SJCRH30 (cell line): Measurements from ENCODE around the gene FGGY. TPM values are rescaled to one million over a fixed set of nuclear protein-coding genes. Genes with fewer than 3 reads are reported as not detected.
A peak's percentile ranks its signal among the peaks of the same experiment; 100 is the strongest.
"Not testable (repeated sequence)": the region's sequence is repeated elsewhere in the genome, so short reads cannot be mapped to it uniquely, and the experiment has no call there.

Source experiments
- DNase-seq, 2 experiments: peaks; one replicate each; pipeline ENCODE4 v3.0.0-alpha.2; 2015 to 2020
- H3K27ac ChIP-seq: fragments of 250-450 bp; sonication (Bioruptor Pico); 2 replicates; pipeline ENCODE4 v1.5.1; 2020; ENCODE audit warnings: mild to moderate bottlenecking, moderate library complexity
- H3K27me3 ChIP-seq: fragments of 250-450 bp; sonication (Bioruptor Pico); 2 replicates; pipeline ENCODE4 v1.5.1; 2020; ENCODE audit warnings: mild to moderate bottlenecking, moderate library complexity
- H3K36me3 ChIP-seq: fragments of 250-450 bp; sonication (Bioruptor Pico); 2 replicates; pipeline ENCODE4 v1.5.1; 2020; ENCODE audit warnings: mild to moderate bottlenecking, moderate library complexity
- H3K4me1 ChIP-seq: fragments of 250-450 bp; sonication (Bioruptor Pico); 2 replicates; pipeline ENCODE4 v1.5.1; 2020; ENCODE audit warnings: mild to moderate bottlenecking, moderate library complexity
- H3K4me3 ChIP-seq: fragments of 250-450 bp; sonication (Bioruptor Pico); 2 replicates; pipeline ENCODE4 v1.5.1; 2020; ENCODE audit warnings: mild to moderate bottlenecking, moderate library complexity
- H3K9me3 ChIP-seq: fragments of 250-450 bp; sonication (Bioruptor Pico); replicated peaks from 2 replicates; pipeline ENCODE4 v1.5.1; 2020; ENCODE audit warnings: mild to moderate bottlenecking, moderate library complexity
- total RNA-seq: library from RNA; depleted of rRNA; stranded (reverse); fragments of >200 nt; shearing (Covaris generic); gene quantifications from 2 replicates; pipeline ENCODE4 v1.2.3, GENCODE V29; 2014

The FGGY gene
- total RNA-seq, 1 experiment from 2014 or later: 31.8 TPM

GRCh38 chr1:59698386-59698785, 401.5 kb downstream of the FGGY start:
- H3K9me3 ChIP-seq: no peaks in the 10 kb centered on the region
- H3K27ac ChIP-seq: peak overlapping the region; percentile 87
- H3K4me1 ChIP-seq: peaks cover 29% of the 10 kb centered on the region
- DNase-seq: peak; percentile 71 to 87
- no peak overlapping the region for H3K4me3 ChIP-seq
- H3K36me3 ChIP-seq: no peaks in the 10 kb centered on the region
- H3K27me3 ChIP-seq: no peaks in the 10 kb centered on the region

DNA sequence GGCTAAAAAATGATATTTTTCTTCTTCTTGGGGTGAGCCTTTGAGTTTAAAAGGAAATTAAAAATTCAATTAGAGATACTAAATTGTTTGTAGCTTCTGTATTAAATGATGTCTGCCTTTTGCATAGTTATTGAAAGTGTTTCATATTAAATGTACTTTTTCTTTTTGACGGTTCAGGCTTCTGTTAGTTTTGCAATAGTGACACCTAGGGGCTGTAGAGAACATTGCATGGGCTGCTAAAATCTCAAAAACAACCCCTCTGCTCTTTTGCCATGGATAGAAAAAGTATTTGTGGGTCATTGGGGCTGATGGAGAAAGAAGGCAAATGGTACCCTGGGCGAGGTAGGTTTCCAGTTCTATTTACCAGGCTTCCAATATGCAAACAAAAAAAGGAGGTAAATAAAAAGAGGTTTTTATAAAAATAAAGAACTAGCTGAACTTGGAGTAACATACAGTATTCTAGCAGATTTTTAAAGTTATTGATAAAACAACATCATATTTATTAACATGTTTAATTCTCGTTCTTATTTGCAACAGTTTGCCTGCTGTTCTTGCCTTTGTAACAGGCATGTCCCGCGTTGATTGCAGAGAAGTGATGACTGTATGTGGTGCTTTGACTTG, 402.4 kb downstream of the FGGY start:
- Histone ChIP-seq H3K27ac (peak overlapping the region; percentile 87), H3K4me3 (no peak overlapping the region), H3K27me3 (no peaks in the 10 kb centered on the region), H3K4me1 (peaks cover 29% of the 10 kb centered on the region), H3K9me3 (no peaks in the 10 kb centered on the region), H3K36me3 (no peaks in the 10 kb centered on the region)
- peak; percentile 47 to 90 for DNase-seq

GRCh38 chr1:59701376-59701775, 404.5 kb downstream of the FGGY start:
- Histone ChIP-seq H3K4me1 (peaks cover 33% of the 10 kb centered on the region), H3K27me3 (no peaks in the 10 kb centered on the region), H3K36me3 (no peaks in the 10 kb centered on the region), H3K4me3 (no peak overlapping the region), H3K9me3 (no peaks in the 10 kb centered on the region), H3K27ac (no peak overlapping the region)
- DNase-seq: no peak

DNA sequence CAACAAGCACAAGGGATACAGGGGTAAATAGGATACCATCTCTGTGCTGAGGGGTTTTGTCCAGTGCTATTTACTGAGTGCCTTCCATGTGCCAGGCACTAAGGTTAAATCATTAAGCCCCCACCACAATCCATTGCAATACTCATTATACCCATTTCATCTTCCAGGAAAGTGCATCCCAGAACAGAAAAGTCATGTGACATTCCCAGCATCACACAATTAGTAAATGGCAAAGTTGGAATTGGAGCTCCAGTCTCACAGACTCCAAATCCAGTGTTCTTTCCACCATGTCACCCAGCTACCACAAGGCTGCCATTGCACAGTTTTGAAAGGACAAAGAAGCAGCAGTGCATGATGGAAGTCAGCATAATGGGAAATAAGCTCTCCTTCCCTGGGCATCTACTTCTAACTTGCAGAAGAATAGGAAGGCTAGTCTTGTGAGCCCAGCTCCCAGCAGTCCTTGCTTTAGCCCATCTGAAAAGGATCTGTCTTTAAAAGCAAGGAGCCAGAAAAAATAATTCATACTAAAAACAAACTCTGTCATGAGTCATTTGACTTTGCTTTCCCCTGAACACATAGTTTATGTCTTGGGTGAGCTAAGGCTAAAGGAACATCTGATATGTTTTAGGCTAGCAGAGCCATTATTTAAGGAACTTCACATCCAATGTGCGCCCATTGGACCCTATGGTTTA, 406.5 kb downstream of the FGGY start:
- Histone ChIP-seq H3K36me3 (no peaks in the 10 kb centered on the region), H3K9me3 (0 out of 2 replicates have a peak, but pooled peaks cover 4% of the 10 kb centered on the region), H3K27ac (no peak overlapping the region), H3K4me1 (peaks cover 38% of the 10 kb centered on the region), H3K4me3 (no peak overlapping the region), H3K27me3 (no peaks in the 10 kb centered on the region)
- DNase-seq: no peak

DNA sequence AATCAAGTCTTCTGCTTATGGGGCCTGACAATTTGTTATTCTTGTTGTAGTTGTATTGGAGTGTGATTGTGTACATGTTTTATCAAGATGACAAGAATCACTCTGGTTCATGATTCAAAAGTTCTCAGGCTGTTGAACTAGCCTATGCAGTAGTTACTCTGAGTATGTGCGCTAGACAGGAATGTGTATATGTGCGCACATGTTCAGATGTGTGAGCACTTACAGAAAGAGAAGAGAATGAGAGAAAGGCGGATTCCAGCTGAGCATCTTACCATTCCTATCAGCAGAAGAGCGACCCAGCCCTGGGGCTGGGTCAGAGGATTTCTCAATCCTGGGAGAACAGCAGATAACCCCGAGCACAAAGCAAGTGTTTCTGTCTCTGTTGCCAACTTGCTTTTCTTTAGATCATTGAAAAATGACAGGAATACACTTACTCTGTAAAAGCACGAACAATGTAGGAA, 407.1 kb downstream of the FGGY start:
- DNase-seq: no peak
- Histone ChIP-seq H3K27ac (no peak overlapping the region), H3K4me1 (peaks cover 32% of the 10 kb centered on the region)

GRCh38 chr1:59704716-59705115, 407.8 kb downstream of the FGGY start:
- Histone ChIP-seq H3K4me3 (no peak overlapping the region), H3K36me3 (no peaks in the 10 kb centered on the region), H3K27me3 (no peaks in the 10 kb centered on the region), H3K9me3 (0 out of 2 replicates have a peak, but pooled peaks cover 4% of the 10 kb centered on the region), H3K27ac (no peak overlapping the region), H3K4me1 (peaks cover 25% of the 10 kb centered on the region)
- no peak for DNase-seq

More for the DNA sequence above, 407.1 kb downstream of the FGGY start:
- Histone ChIP-seq H3K27me3 (no peaks in the 10 kb centered on the region), H3K9me3 (0 out of 2 replicates have a peak, but pooled peaks cover 4% of the 10 kb centered on the region), H3K36me3 (no peaks in the 10 kb centered on the region), H3K4me3 (no peak overlapping the region)

DNA sequence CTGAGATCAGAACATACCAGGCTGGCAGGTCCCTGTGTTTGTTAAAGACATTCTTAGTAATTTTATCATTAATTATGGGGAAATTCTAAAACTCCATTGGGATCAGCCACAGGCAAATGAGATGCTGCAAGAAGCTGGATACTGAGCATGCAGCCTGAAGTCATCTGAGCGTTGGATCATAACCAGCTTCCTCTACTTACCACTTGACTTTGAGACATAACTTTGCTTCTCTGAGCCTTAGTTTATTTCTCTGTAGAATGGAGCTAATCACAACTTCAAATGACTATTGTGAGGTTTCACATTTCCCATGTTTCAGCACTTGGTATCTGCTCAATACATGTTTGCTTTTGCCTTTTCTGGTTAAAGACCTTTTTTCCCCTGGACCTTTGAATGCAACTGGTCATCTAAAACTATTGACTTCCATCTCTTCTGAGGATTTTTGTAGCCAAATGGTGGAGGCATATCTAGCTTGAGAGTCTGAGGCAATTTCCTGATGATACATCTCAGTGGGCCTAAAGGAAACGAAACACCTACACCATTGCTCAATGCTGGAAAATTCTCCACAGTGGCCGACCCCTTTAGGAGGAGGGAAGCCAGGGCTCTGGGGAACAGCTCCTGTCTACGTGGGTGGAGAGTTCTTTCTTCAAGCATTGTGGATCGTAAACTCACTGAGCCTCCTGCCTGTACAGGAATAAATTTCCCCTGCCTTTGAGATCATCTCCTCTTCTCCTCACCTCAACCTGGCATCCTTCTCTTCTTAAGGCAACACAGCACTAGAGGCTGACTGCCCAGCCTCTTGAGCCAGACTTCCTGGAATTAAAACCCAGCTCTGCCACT, 408.8 kb downstream of the FGGY start:
- H3K36me3 ChIP-seq: no peaks in the 10 kb centered on the region
- H3K4me3 ChIP-seq: no peak overlapping the region
- H3K4me1 ChIP-seq: peaks cover 23% of the 10 kb centered on the region
- peaks cover 7% of the 10 kb centered on the region for H3K9me3 ChIP-seq
- DNase-seq: no peak
- H3K27me3 ChIP-seq: no peaks in the 10 kb centered on the region
- H3K27ac ChIP-seq: no peak overlapping the region

DNA sequence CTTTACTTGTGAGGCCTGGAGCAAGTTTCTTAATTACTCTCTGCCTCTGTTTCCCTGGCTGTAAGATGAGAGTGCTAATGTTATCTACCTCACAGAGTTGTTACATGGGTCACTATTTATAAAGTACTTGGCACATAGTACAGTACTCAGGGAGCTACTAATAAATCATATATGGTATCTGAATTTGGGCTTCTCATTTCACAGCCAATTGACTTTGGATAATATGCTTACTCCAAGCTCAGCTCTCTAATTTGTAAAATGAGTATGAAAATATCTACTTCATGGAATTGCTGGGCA, 409.4 kb downstream of the FGGY start:
- Histone ChIP-seq H3K36me3 (no peaks in the 10 kb centered on the region), H3K9me3 (peaks cover 10% of the 10 kb centered on the region), H3K4me3 (no peak overlapping the region), H3K4me1 (peaks cover 23% of the 10 kb centered on the region), H3K27me3 (no peaks in the 10 kb centered on the region), H3K27ac (peak overlapping the region; percentile 79)
- no peak for DNase-seq

DNA sequence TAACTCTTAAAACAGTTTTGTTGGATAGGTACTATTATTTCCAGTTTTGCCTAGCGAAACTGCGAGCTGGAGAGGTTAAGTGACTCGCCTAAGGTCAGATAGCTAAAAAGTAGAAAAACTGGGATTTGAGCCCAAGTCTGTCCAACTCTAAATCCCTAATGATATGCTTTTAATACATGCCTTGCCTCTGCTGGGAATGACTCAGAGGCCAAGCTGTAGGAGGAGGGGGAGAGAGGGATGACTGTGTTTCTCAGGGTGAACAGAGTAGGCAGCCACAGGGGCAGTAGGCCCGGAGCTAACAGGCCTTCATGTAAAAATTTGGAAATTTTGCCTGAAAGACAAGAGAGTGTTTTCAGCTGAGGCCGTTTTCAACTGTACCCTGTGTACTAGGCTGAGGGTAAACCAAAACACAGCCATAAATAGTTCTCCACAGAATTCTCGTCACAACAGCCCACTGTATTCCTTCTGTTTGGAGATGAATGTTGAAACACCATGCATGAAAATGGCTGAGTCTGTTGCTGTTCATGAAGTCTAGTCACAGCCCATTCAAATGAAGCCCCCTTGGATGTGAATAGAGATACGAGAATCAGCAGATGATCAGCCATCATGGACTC, 410.4 kb downstream of the FGGY start:
- no peaks in the 10 kb centered on the region for H3K27me3 ChIP-seq
- peak; percentile 86 to 90 for DNase-seq
- H3K4me1 ChIP-seq: peaks cover 23% of the 10 kb centered on the region
- H3K9me3 ChIP-seq: peaks cover 10% of the 10 kb centered on the region
- H3K36me3 ChIP-seq: no peaks in the 10 kb centered on the region
- H3K4me3 ChIP-seq: no peak overlapping the region
- H3K27ac ChIP-seq: peak overlapping the region; percentile 79

GRCh38 chr1:59709333-59709732, 412.4 kb downstream of the FGGY start:
- H3K27ac ChIP-seq: no peak overlapping the region
- peaks cover 36% of the 10 kb centered on the region for H3K4me1 ChIP-seq

DNA sequence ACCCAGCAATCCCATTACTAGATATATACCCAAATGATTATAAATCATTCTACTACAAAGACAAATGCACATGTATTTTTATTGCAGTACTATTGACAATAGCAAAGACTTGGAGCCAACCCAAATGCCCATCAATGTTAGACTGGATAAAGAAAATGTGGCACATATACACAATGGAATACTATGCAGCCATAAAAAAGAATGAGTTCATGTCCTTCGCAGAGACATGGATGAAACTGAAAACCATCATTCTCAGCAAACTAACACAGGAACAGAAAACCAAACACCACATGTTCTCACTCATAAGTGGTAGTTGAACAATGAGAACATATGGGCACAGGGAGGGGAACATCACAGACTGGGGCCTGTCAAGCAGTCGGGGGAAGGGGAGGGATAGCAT, 414.0 kb downstream of the FGGY start:
- not testable (repeated sequence) for H3K27ac ChIP-seq, H3K36me3 ChIP-seq, H3K27me3 ChIP-seq, H3K4me3 ChIP-seq, DNase-seq
- H3K4me1 ChIP-seq: peaks cover 52% of the 10 kb centered on the region
- peaks cover 10% of the 10 kb centered on the region for H3K9me3 ChIP-seq

More at GRCh38 chr1:59709333-59709732, 412.4 kb downstream of the FGGY start:
- DNase-seq: no peak
- Histone ChIP-seq H3K27me3 (no peaks in the 10 kb centered on the region), H3K9me3 (peaks cover 10% of the 10 kb centered on the region), H3K4me3 (no peak overlapping the region), H3K36me3 (no peaks in the 10 kb centered on the region)

DNA sequence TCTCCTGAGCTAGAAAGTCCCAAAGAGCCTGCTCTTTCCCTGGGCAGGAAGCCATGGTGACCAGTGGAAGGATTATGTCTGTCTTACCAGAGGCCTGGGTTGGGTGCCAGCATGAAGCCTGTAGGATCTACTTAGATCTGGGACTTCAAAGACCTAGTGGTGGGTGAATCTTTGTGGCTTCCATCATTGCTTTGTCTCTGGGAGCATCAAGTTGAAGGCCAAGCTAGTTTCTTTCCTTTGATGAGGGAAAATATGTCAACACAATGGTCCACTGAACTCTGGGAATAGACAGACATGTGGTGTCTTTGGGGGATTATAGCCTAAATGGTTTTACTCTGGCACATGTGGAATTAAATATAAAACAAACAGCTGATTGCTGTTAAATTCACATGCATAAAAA, 417.3 kb downstream of the FGGY start:
- peak in 1 of 2 experiments; percentile 54 for DNase-seq
- Histone ChIP-seq H3K27me3 (no peaks in the 10 kb centered on the region), H3K4me3 (no peak overlapping the region), H3K27ac (peak overlapping the region; percentile 88), H3K4me1 (peaks cover 49% of the 10 kb centered on the region), H3K9me3 (peaks cover 6% of the 10 kb centered on the region), H3K36me3 (no peaks in the 10 kb centered on the region)

GRCh38 chr1:59714966-59715365, 418.1 kb downstream of the FGGY start:
- Histone ChIP-seq H3K27me3 (no peaks in the 10 kb centered on the region), H3K36me3 (no peaks in the 10 kb centered on the region), H3K9me3 (peaks cover 6% of the 10 kb centered on the region), H3K4me1 (peaks cover 53% of the 10 kb centered on the region), H3K27ac (peak overlapping the region; percentile 88), H3K4me3 (no peak overlapping the region)
- peak; percentile 83 to 97 for DNase-seq

- DNase-seq: no peak
- Histone ChIP-seq H3K9me3 (no peaks in the 10 kb centered on the region; the same call in 1 of the 2 replicates), H3K36me3 (no peaks in the 10 kb centered on the region), H3K4me1 (peaks cover 53% of the 10 kb centered on the region), H3K27me3 (no peaks in the 10 kb centered on the region), H3K4me3 (no peak overlapping the region), H3K27ac (peak overlapping the region; percentile 88)
Measured at GRCh38 chr1:59716832-59717231, 419.9 kb downstream of the FGGY start.
